Measurements from ENCODE around the gene SHROOM3.

The SHROOM3 gene

DNA sequence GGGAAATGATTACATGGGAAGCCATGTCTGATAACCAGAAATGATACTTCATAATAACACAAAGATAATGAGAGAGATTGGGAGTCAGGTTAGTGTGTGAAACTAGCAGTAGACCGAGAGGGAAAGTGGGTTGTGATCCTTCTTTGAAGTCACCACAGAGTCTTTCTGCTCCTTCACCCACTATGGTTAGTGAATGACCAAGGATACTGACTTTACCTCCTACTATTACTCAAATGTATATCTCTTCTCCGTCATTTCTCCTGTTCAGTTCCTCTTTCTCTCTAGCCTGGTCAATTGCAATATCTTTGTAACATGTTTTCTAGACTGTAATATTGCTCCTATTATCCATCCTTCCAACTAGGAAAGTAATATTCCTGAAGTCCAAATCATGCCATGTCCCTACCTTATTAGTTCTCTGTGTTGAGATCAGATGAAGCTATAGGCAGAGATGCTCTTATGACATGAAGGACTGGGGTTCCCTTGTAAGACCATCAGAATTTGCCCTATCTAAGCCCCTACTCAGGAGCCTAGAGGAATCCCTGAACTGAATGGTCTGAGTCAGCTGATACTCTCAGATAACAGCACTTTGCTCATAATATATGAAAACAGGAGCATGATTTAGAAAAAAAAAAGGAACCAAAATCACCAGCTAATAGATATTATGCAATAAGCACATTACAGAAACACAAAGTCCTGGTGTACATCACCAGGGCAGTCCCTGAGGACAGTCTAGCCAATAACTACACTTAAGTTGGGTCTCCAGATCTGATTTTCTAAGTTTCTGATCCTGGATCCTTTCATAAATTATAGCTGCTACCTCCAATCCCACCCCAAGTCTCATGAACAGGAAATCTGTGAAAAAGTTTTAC lies 81.2 kb downstream of the SHROOM3 start:
- peak; percentile 12 to 31 for DNase-seq (ENCODE audit: low read depth in 2 of 2)
- TF ChIP-seq, protein P1, sequence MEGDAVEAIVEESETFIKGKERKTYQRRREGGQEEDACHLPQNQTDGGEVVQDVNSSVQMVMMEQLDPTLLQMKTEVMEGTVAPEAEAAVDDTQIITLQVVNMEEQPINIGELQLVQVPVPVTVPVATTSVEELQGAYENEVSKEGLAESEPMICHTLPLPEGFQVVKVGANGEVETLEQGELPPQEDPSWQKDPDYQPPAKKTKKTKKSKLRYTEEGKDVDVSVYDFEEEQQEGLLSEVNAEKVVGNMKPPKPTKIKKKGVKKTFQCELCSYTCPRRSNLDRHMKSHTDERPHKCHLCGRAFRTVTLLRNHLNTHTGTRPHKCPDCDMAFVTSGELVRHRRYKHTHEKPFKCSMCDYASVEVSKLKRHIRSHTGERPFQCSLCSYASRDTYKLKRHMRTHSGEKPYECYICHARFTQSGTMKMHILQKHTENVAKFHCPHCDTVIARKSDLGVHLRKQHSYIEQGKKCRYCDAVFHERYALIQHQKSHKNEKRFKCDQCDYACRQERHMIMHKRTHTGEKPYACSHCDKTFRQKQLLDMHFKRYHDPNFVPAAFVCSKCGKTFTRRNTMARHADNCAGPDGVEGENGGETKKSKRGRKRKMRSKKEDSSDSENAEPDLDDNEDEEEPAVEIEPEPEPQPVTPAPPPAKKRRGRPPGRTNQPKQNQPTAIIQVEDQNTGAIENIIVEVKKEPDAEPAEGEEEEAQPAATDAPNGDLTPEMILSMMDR (IDR thresholded peaks at IDR 0.05; ENCODE audit: low read depth, low read length) = no peak
- no peak overlapping the region for H3K4me3 ChIP-seq (replicated peaks in 1 of 2; ENCODE audit: low read depth in 2 of 2, low read length in 2 of 2)

GRCh38 chr4:76518241-76518640 lies 83.2 kb downstream of the SHROOM3 start:
- H3K4me3 ChIP-seq (replicated peaks in 1 of 2; ENCODE audit: low read depth in 2 of 2, low read length in 2 of 2) = no peak overlapping the region
- TF ChIP-seq, protein P1 (IDR thresholded peaks at IDR 0.05; ENCODE audit: low read depth, low read length) = no peak
- DNase-seq (ENCODE audit: low read depth in 2 of 2) = no peak

GRCh38 chr4:76523593-76523992 lies 88.6 kb downstream of the SHROOM3 start:
- TF ChIP-seq, protein P1 (IDR thresholded peaks at IDR 0.05; ENCODE audit: low read depth, low read length) = no peak
- no peak for DNase-seq (ENCODE audit: low read depth in 2 of 2)
- H3K4me3 ChIP-seq (replicated peaks in 1 of 2; ENCODE audit: low read depth in 2 of 2, low read length in 2 of 2) = no peak overlapping the region

DNA sequence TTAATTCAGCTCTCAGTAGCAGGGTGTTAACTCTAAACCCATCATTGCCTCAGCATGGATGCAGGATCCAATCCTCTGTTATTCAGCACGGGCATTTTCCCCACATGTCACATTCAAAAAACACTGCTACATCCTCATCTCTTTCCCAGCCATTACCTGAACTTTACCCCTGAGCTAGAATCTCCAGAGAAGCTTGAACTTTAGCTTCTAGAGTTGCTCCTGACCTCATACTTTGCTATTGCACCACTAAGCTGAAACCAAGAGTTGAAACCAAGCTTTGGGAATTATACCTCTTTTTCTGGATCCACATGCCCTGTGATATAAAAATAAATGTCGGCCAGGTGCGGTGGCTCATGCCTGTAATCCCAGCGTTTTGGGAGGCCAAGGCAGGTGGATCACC lies 90.7 kb downstream of the SHROOM3 start:
- TF ChIP-seq, protein P1 (IDR thresholded peaks at IDR 0.05; ENCODE audit: low read depth, low read length) = no peak
- no peak overlapping the region for H3K4me3 ChIP-seq (replicated peaks in 1 of 2; ENCODE audit: low read depth in 2 of 2, low read length in 2 of 2)
- DNase-seq (ENCODE audit: low read depth in 2 of 2) = no peak

- TF ChIP-seq, protein P1 (IDR thresholded peaks at IDR 0.05; ENCODE audit: low read depth, low read length) = no peak
- peak; percentile 39 to 83 for DNase-seq (ENCODE audit: low read depth in 2 of 2)
- H3K4me3 ChIP-seq (replicated peaks in 1 of 2; ENCODE audit: low read depth in 2 of 2, low read length in 2 of 2) = no peak overlapping the region
Measured at GRCh38 chr4:76526585-76526990, 91.6 kb downstream of the SHROOM3 start.

DNA sequence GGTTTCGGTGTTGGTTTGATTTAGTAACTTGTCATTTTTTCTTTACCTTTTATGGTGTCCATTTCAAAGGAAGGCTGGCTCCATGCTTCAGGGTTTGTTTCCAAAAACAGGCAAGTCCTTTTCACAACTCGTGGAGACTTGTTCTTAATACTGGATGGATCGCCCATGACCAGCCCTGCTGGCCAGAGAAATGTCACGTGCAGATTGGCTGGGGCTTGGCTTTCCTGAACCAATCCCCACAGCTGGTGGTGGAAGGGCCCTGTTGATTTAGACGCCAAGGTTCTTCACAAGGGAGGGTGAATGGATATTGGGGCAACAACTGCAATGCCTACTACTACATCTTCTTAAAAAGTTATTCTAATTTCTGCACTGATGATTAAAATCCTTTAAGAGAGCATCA lies 92.6 kb downstream of the SHROOM3 start:
- H3K4me3 ChIP-seq (replicated peaks in 1 of 2; ENCODE audit: low read depth in 2 of 2, low read length in 2 of 2) = no peak overlapping the region
- no peak for DNase-seq (ENCODE audit: low read depth in 2 of 2)
- TF ChIP-seq, protein P1 (IDR thresholded peaks at IDR 0.05; ENCODE audit: low read depth, low read length) = no peak
